Measurements from ENCODE around the gene RAMP3.

The RAMP3 gene

GRCh38 chr7:45174966-45175765, 17.6 kb downstream of the RAMP3 start:
- H4K20me1 ChIP-seq (ENCODE audit: insufficient read depth, low read length): no peaks in the 10 kb centered on the region
- no peaks in the 10 kb centered on the region for H3K9me3 ChIP-seq (ENCODE audit: insufficient read depth, low read length)
- no peaks in the 10 kb centered on the region for H3K4me1 ChIP-seq (ENCODE audit: low read length)
- no peak overlapping the region for H3K4me2 ChIP-seq (ENCODE audit: low read length)
- no peaks in the 10 kb centered on the region for H3K79me2 ChIP-seq (ENCODE audit: low read length)
- no peak overlapping the region for H3K9ac ChIP-seq (ENCODE audit: low read length)
- TF ChIP-seq EZH2phosphoT487 (IDR thresholded peaks at IDR 0.05; ENCODE audit: low read depth): no peak
- TF ChIP-seq CTCF (IDR thresholded peaks at IDR 0.05; ENCODE audit: low read depth, low read length): no peak
- no peak overlapping the region for H2AFZ ChIP-seq (ENCODE audit: low read depth, low read length)
- peaks cover 11% of the 10 kb centered on the region for H3K27me3 ChIP-seq (ENCODE audit: low read depth, low read length)
- H3K36me3 ChIP-seq (replicated peaks; ENCODE audit: low read depth, low read length): no peaks in the 10 kb centered on the region
- no peak overlapping the region for H3K27ac ChIP-seq (ENCODE audit: low read length)
- no peak overlapping the region for H3K4me3 ChIP-seq (ENCODE audit: low read length)

- Histone ChIP-seq H3K79me2 (ENCODE audit: low read length) (no peaks in the 10 kb centered on the region), H3K4me2 (ENCODE audit: low read length) (no peak overlapping the region), H3K9me3 (ENCODE audit: insufficient read depth, low read length) (no peaks in the 10 kb centered on the region), H4K20me1 (ENCODE audit: insufficient read depth, low read length) (no peaks in the 10 kb centered on the region), H3K27ac (ENCODE audit: low read length) (no peak overlapping the region), H3K4me3 (ENCODE audit: low read length) (no peak overlapping the region), H2AFZ (ENCODE audit: low read depth, low read length) (no peak overlapping the region), H3K9ac (ENCODE audit: low read length) (no peak overlapping the region), H3K36me3 (replicated peaks; ENCODE audit: low read depth, low read length) (no peaks in the 10 kb centered on the region), H3K4me1 (ENCODE audit: low read length) (no peaks in the 10 kb centered on the region), H3K27me3 (ENCODE audit: low read depth, low read length) (peaks cover 18% of the 10 kb centered on the region)
- TF ChIP-seq CTCF (IDR thresholded peaks at IDR 0.05; ENCODE audit: low read depth, low read length): no peak
- no peak for TF ChIP-seq EZH2phosphoT487 (IDR thresholded peaks at IDR 0.05; ENCODE audit: low read depth)
Observed at GRCh38 chr7:45176091-45176490, 18.5 kb downstream of the RAMP3 start.

- Histone ChIP-seq H3K4me3 (ENCODE audit: low read length) (no peak overlapping the region), H3K4me1 (ENCODE audit: low read length) (no peaks in the 10 kb centered on the region), H3K79me2 (ENCODE audit: low read length) (no peaks in the 10 kb centered on the region), H3K9me3 (ENCODE audit: insufficient read depth, low read length) (no peaks in the 10 kb centered on the region), H3K4me2 (ENCODE audit: low read length) (no peak overlapping the region), H3K27me3 (ENCODE audit: low read depth, low read length) (peaks cover 18% of the 10 kb centered on the region), H3K27ac (ENCODE audit: low read length) (no peak overlapping the region), H2AFZ (ENCODE audit: low read depth, low read length) (no peak overlapping the region), H3K36me3 (replicated peaks; ENCODE audit: low read depth, low read length) (no peaks in the 10 kb centered on the region), H3K9ac (ENCODE audit: low read length) (no peak overlapping the region), H4K20me1 (ENCODE audit: insufficient read depth, low read length) (no peaks in the 10 kb centered on the region)
- no peak for TF ChIP-seq CTCF (IDR thresholded peaks at IDR 0.05; ENCODE audit: low read depth, low read length)
- no peak for TF ChIP-seq EZH2phosphoT487 (IDR thresholded peaks at IDR 0.05; ENCODE audit: low read depth)
Observed at GRCh38 chr7:45176886-45177731, 19.5 kb downstream of the RAMP3 start.

- Histone ChIP-seq H4K20me1 (ENCODE audit: insufficient read depth, low read length) (no peaks in the 10 kb centered on the region), H3K36me3 (replicated peaks; ENCODE audit: low read depth, low read length) (no peaks in the 10 kb centered on the region), H3K4me1 (ENCODE audit: low read length) (no peaks in the 10 kb centered on the region), H3K9ac (ENCODE audit: low read length) (no peak overlapping the region), H3K27ac (ENCODE audit: low read length) (no peak overlapping the region), H3K79me2 (ENCODE audit: low read length) (no peaks in the 10 kb centered on the region), H3K4me2 (ENCODE audit: low read length) (no peak overlapping the region), H3K4me3 (ENCODE audit: low read length) (no peak overlapping the region), H2AFZ (ENCODE audit: low read depth, low read length) (no peak overlapping the region), H3K9me3 (ENCODE audit: insufficient read depth, low read length) (no peaks in the 10 kb centered on the region), H3K27me3 (ENCODE audit: low read depth, low read length) (peaks cover 18% of the 10 kb centered on the region)
- TF ChIP-seq CTCF (IDR thresholded peaks at IDR 0.05; ENCODE audit: low read depth, low read length) (no peak), EZH2phosphoT487 (IDR thresholded peaks at IDR 0.05; ENCODE audit: low read depth) (no peak)
Observed at GRCh38 chr7:45177801-45178200, 20.2 kb downstream of the RAMP3 start.

Data from OCI-LY3 (cell line).